ENCODE data around the gene CEP85L.

The CEP85L gene

DNA sequence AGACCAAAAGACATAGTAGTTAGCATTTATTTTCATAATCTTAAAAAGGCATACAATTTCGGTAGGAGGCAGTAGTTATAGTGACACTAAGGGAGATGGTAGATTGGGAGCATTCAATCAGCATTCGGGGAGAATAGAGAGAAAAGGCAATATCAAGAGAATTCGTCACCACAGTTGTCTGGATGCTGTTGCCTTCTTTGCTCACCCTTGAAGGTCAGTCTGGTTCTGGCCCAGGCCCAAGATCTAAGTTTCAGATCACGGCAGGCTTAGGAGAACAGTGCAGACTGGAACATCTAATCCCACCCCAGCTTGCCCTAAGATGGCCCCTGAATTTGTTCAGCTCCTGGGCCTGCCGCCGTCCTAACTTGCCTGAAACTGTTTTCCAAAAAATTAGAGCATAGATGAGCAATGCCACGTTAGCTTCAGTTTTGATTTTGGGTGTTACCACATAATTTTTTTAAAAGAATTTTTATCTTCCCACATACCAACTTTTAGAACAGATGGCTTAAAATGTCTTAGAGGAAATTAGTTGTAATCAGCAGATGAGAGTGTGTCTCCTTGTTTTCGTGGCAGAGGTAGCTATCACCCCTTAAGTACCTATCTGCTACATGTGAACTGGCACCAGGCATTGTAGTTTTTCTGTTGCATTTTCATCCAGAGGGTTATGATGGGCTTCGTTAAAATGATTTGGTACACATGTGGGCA is 8.3 kb upstream of the CEP85L start:
- DNase-seq, result no peak

DNA sequence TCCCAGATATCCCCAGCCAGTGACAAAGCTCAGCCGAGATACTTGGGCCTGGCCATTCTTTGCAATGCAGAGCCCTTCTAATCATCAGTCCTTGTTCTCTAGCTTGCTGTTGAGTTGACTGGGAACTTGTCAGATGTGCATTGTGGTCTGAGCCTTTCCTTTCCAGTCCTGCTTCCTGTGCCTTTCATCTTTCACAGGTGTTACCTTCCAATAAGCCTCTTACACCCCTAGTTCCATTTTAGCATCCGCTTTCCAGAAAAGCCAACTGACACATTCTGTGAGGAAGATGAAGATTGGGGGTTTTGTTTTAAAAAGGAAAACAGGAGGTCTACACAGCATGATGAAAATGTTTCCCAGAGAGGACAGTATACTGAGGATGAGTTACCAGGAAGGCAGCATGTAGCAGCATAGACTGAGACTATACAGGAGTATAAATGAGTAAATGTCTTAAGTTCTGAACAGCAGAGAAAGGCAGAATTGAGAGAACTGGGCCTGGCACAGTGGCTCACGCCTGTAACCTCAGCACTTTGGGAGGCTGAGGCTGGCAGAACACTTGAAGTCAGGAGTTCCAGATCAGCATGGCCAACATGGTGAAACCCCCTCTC is 5.6 kb upstream of the CEP85L start:
- DNase-seq, result no peak

DNA sequence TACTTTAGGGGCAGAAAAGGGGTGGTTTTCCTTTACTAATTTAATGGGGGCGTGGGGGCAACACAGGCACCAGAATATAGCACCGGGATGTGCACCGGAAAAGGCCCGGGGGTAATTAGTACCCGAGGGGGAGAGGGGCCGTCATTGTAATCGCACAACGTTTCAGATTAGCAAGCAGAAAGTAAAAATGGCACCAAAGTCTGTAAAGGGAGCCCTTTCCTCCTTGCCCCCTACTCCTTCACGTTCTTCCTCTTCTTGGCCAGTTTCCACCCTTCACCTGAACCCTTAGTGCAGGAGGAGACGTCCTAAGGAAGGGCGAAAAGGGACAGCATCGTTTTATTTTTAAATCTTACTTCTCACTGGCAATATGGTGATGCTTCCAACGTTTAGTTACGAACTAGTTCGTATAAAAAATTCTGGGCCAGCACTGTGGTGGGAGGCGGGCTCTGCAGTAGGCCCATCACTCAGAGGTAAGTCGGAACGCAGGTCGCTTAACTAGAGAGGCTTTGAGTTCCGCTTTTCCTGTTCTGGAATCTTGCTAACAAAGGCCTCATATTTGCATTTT is 742 bp upstream of the CEP85L start:
- DNase-seq, result no peak

DNA sequence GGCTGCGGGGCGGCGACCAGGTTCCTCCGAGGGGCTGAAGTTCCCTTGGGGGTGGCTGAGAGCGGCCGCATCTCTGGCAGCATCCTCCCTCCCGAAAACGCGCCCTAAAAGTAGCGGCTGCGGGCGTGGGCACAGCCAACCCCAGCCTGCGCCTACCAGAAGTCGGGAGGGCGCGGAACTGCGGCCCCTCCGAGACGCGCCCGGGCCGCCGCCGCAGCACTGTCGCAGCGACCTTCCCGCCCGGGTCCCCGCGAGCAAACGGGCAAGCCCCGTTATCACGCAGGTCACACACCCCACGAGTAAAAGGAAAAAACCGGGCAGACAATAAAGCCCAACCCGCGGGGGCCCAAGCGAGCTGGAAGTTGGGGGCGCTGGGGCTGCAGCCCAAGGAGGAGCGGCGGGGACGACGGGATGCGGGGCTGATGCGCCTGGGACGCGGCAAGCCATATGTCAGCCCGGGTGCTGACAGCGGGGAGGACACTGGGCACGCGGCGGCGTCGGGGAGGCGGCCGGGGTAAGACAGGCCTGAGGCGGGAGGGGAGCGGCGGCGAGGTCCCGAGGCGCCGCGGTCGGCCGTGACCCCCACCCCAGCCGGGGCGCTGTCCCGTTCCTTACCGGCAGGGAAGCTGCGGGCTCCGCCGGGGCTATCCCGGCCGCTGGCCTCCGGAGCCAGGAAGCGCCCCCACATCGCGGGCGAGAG is 659 bp downstream of the CEP85L start:
- DNase-seq, result no peak

DNA sequence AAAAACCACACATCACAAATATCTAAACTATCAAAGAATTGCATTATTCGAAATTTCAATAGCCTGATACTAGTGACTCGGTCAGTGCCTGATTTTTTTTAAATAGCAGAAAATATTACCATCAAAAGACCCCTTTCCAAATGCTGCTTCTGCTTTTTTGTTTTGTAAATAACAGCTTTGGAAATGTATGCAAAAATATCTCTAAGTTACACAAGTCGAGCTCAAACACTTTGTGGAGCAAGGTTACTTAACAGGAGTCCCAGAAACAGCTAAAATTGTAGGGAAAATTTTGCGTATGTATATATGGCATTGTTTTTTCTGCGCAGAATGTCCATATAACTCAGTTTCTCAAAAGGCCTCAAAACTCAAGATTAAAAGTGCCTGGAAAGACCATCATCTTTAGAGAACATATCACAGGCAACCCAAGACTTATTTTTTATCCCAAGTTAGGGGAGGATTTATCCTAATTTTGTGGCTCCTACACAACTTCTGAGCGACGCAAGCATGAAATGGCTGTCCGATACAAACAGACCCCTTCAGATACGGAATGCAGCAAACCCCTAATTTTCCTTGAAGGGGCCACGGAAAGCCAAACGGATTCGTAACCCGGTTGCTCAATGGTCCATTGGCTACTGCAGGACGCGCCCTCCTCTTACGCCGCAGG is 1.3 kb downstream of the CEP85L start:
- no peak for DNase-seq

DNA sequence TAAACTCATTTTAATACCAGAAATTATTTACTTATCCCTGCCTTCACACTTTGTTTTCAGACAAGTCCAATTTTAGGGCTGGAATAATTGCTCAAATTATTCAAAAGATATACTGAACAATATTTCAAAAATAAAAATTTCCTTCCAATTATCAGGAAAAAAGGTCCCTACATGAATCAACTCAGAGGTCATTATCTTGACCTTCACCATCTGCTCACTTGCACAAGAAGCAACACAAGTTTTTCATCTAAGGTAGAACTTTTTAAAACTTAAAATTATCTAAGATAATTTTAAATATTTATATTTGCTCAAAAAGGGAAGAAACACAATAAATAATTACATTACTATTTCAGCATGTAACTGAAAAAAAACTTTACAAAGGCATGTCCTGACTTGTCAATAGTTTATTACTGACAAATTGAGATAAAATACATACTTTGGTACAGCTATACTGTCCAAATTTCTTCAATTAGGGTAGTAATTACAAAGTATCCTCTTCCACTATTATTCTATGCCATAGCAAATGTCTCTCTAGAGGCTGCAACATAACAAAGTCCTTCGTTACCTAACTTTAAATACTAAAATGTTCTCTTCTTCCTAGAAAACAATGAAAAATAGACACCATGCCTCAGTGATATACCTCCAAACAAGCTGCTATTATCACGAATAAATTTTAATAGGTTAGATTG is 2.4 kb downstream of the CEP85L start:
- no peak for DNase-seq

DNA sequence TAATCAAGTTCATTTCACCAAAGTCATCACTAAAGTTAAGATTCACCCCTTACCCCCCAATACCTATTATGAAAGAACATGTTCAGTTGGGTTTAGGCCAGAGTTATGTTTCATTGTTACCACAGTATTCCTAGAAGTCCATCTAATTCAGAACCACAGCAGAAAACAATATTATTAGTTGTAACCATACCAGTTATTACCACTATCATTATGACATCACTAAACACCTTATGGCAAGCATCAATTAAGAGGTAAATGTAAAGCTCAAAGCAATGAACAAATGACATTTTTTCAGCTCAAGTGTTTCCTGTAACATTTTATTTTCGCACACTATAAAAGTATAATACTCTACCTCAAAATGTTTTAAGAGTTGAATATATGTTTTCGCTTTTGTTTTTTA is 4.4 kb downstream of the CEP85L start:
- DNase-seq, result no peak

DNA sequence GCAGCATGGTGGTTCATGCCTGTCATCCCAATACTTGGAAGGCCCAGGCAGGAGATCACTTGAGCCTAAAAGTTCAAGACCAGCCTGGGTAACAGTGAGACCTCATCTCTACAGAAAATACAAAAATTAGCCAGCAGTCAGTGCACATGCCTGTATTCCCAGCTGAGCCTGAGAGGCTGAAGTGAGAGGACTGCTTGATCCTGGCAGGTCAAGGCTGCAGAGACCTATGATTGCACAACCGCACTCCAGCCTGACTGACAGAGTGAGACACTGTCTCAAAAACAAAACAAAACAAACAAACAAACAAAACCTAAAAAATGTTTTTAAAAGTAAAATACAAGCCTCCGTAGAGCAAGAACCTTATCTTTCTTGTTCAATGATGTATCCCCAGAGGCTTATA is 6.0 kb downstream of the CEP85L start:
- DNase-seq, result no peak

DNA sequence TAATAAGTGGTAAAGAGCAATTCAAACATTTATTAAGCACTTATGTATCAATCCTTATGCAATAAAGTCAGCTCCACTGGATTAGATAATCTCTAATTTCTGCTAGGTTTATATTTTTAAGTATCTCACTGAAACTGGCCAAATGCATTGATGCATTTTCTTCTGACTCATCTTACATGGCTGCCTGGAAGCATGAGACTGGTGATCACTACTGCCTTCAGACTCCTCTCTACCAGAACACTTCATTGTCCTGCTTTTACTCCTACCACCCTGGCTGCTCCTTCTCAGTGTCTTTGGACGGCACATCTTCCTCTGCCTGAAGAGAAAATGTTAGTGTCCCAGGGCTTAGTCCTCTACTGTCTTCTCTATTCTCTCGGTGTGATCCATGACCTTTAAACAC is 7.4 kb downstream of the CEP85L start:
- DNase-seq, result no peak

DNA sequence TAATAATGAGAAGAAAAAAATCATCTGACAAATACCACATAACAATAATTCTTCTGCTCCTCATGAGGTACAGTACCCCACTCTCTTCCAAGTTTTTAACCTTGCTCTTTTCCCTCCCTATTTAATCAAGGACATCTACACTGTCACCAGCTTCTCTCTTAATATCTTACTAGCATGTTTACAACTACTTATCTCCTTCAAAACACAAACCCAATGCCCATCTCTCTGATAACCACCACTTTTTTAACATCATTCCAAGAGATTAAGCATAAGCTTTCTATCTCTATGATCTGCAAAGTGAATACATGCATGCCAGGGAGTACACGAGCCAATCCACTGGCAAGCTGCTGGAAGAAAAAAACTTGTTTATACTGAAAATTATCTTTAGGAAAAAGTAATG is 10.3 kb downstream of the CEP85L start:
- no peak for DNase-seq

DNA sequence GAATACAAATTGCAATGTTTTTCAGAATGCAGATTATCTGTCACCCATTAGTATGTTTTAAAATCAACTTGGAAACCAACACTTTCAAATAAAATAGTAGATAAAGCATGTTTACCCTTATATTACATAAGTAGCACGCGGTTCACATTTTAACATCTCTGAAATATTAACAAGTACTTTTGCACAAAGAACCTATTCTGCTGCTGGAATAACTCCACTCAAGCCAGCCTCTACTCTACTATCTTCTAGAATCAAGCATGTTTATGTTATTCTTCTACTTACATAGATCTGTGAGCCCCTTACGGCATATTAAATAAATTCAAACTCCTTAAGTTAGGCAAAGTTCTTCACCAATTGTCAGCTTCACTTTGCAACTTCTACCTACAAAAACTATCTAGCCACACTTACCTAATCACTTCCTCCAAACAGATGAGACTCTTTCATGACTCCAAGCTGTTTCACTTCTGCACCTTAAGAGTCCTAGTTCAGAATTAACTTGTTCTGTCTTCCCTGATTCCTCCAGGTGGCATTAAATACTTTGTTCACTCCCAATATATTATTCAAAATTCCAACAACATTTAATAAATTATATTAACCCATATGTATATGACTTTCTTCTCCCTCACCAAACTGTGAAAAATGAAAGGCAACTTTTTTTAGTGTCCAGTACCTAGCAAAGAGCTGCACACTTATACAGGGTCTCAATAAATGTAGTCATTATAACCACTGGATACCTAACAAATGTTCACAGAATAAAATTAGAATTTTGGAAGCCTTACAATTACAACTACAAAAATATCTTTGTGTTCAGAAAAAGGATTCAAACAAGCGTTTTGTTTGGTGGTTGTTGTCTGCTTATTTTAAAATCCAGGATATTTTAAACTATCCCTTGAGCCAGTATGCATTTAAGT is 12.1 kb downstream of the CEP85L start:
- DNase-seq, result no peak

DNA sequence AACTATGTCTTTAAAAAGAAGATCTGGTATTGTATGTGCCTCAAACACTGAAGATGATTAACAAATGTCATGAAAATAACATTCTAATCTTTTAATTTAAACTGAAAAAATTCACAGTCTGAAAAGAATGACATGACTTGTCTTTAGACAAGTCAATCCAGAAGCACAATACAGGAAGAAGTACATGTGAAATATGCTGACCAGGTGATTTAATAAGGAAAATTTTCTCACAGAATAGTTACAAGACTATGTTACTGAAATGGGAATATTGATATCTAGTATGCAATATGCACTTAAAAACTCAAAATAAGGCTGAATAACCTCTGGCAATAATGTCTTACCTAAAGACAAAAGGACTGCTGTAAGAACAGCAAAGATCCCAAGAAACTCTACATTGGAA is 13.1 kb downstream of the CEP85L start:
- DNase-seq, result no peak

DNA sequence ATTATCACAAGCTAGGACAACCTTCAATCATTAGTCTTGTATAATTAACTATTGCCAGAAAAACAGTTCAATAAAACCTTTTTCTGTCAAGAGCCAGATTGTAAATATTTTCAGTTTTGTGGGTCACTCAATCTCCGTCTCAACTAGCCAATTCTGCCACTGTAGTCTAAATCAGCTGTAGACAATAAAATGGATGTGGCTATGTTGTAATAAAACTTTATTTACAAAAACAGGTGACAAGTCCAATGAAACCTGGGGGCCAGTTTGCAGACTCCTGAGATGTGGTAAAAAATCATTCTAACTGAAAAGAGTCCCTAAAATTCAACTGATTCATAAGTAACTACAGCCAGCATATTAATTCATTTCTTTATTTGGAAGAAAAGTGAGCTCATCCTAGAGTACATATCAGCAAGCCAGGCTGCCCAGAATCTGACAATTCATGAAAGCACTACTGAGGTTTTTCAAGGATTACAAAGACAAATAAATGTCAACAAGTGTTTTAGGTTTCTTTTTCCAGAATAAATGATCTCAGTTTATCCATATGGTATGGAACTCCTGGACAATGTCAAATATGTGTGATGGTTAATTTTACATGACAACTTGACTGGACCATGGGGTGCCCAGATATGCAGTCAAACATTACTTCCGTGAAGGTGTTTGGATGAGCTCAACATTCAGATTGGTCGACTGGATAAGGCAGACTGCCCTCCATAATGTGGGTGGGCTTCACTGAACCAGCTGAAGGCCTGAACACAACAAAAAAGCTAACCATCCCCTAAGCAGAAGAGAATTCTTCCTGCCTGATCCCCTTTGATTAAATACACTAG is 15.3 kb downstream of the CEP85L start:
- no peak for DNase-seq

DNA sequence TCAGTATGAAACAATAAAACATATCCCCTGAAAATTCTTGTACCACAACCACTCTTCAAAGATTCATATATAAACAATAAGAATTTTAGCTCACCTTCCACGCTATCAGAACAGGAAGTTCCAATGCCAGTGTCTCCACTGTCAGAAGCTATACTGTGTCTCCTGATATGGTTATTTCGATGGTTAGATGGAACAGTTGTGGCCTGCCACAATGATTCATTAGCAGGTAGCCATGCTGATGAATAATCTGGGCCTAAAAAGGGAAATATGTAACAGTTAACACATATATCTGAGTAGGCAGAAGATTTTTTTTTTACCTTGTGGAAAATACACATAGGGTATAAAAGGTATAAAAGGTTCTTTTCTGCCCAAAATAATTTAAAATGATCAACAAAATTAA is 19.0 kb downstream of the CEP85L start:
- DNase-seq, result no peak

DNA sequence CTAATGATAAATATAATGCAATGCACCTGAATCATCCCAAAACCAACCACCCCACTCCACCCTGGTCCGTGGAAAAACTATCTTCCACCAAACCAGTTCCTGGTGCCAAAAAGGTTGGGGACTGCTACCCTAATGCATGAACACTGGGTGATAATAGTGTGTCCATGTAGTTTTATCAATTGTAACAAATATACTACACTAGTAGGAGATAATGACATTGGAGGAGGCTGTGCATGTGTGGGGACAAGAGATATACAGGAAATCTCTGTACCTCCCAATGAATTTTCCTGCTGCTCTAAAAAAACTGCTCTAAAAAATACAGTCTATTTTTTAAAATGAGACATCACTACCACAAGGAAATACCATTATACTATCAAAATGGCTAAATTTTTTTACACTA is 20.5 kb downstream of the CEP85L start:
- DNase-seq, result no peak

DNA sequence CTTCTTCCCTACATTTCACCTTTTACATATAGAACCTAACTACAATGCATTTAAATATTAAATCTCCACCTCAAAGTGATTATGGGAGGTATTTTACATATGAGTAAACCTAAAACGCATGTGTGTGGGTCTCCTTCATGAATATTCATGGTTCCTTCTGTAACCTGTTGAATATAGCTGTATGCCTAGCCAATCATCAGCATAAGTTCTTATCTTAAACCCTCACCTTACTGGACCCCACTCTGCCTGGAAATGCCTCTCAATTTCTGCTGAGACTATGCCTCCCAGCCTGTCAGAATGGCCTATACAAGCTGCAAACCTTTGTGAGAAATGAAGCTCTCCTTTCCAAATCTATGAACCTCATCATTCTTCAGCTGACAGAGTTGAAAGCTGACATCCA is 21.3 kb downstream of the CEP85L start:
- no peak for DNase-seq

DNA sequence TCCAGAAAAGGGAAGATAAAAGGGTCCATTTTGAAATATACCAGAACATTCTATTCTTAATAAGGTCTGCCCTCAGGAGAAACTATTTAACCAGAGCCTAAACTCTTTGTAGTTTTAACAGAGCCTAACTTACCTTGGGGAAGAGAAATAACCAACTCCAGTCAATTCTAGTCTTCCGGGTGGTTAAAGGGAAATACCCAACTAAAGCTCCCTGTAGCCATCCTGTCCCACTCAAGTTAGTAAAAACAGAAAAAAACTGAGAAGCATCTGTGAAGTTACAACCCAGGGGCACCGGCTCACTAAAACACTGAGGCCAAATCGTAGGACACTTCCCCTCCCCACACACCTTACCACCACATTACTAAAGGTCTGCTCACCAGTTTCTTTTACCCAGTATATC is 23.7 kb downstream of the CEP85L start:
- no peak for DNase-seq

DNA sequence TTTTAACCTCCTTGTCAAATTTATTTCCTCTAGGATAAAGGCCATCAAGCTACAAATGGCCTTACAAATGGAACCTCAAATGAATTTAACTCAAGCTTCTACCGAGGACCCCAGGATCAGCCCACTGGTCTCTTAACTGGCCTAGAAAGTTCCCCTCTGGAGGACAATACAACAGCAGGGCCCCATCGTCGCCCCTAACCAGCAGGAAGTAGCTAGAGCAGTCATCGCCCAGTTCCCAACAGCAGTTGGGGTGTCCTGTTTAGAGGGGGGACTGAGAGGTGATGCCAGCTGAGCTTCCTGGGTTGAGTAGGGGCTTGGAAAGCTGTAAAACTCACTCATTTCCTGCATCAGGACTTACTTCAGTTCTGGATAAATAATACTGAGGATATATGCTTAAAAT is 25.6 kb downstream of the CEP85L start:
- no peak for DNase-seq

DNA sequence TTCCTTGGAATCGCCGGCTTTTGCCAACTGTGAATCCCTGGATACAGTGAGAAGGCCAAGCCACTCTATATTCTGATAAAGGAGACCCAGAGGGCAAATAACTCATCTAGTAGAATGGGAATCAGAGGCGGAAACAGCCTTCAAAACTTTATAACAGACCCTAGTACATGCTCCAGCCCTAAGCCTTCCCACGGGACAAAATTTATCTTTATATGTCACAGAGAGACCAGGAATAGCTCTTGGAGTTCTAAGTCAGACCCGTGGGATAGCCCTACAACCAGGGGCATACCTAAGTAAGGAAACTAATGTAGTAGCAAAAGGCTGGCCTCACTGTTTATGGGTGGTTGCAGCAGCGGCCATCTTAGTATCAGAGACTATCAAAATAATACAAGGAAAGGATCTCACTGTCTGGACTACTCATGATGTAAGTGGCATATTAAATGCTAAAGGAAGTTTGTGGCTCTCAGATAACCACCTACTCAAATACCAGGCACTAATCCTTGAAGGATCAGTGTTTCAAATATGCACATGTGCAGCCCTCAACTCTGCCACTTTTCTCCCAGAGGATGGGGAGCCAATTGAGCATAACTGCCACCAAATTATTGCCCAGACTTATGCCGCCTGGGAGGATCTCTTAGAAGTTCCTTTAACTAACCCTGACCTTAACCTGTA is 29.5 kb downstream of the CEP85L start:
- no peak for DNase-seq

DNA sequence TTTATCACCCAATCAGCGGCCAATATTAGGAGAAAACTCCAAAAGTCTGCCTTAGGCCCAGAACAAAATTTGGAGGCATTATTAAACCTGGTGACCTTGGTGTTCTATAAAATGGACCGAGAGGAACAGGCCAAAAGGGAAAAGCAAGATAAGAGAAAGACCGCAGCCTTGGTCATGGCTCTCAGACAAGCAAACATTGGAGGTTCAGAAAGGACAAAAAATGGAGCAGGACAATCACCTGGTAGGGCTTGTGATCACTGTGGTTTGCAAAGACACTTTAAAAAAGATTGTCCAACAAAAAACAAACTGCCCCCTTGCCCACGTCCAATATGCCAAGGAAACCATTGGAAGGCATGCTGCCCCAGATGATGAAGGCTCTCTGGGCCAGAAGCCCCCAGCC is 31.2 kb downstream of the CEP85L start:
- DNase-seq, result no peak

All from NCI-H2081 treated with DMSO at 0.1 percent for 48 hours (cell line).